Activated naive CD4-positive, alpha-beta T cell treated with anti-CD3 and anti-CD28 coated beads, Interleukin-2, amount 50 U/mL, for 72 hours (primary cell): ENCODE data around the gene SHMT2. TPM values are rescaled to one million over a fixed set of nuclear protein-coding genes. Genes with fewer than 3 reads are reported as not detected.

Source experiments
- ATAC-seq, 2 donors: fragments of 150-1000 bp; cut with Tn5 transposase; 2 replicates each; pipeline ENCODE4 v1.10.0; 2021; ENCODE audit warnings: mild to moderate bottlenecking in 2 of 2, moderate library complexity in 2 of 2
- DNase-seq, 2 donors: peaks; one replicate each; pipeline ENCODE4 v3.0.0; 2021 to 2022; ENCODE audit warnings: low spot score in 2 of 2
- H3K27ac Mint-ChIP-seq, 2 donors: one replicate each; pipeline ENCODE4 v1.8.0; 2022; ENCODE audit warnings: mild to moderate bottlenecking in 2 of 2, mixed read lengths in 2 of 2
- H3K36me3 Mint-ChIP-seq, 2 donors: one replicate each; pipeline ENCODE4 v1.8.0; 2022; ENCODE audit warnings: mixed read lengths in 2 of 2
- H3K9me3 Mint-ChIP-seq, 2 donors: one replicate each; pipeline ENCODE4 v1.8.0; 2022; ENCODE audit warnings: mixed read lengths in 2 of 2
- total RNA-seq, 2 donors: library from RNA; stranded (reverse); gene quantifications; one replicate each; pipeline ENCODE4 v1.2.3, GENCODE V29; 2022

Gene SHMT2
- 100 to 1,000 TPM; 360 to 376 TPM for total RNA-seq

GRCh38 chr12:57229634-57230380 is at the start of gene SHMT2:
SHMT2 (plus strand) TSS chr12:57229711; CDS start chr12:57229779, 68 bp downstream.
- no peaks in the 10 kb centered on the region for H3K9me3 Mint-ChIP-seq
- H3K36me3 Mint-ChIP-seq: peaks cover 50 to 52% of the 10 kb centered on the region in 2 donors
- ATAC-seq (peak; percentile 65 to 84), DNase-seq (peak; percentile 91 to 94)
- H3K27ac Mint-ChIP-seq: peak within 1 kb of the TSS; percentile 97 to 99

GRCh38 chr12:57180321-57180989 is 49.1 kb upstream of the SHMT2 start:
- ATAC-seq (no peak), DNase-seq (no peak)
- Mint-ChIP-seq H3K9me3 (no peaks in the 10 kb centered on the region), H3K27ac (no peak overlapping the region), H3K36me3 (no peaks in the 10 kb centered on the region)

- Mint-ChIP-seq H3K27ac (no peak overlapping the region), H3K9me3 (no peaks in the 10 kb centered on the region), H3K36me3 (no peaks in the 10 kb centered on the region)
- ATAC-seq (no peak), DNase-seq (no peak)
Measured at GRCh38 chr12:57181072-57181471, 48.4 kb upstream of the SHMT2 start.

GRCh38 chr12:57181561-57182155 is 47.9 kb upstream of the SHMT2 start:
- H3K9me3 Mint-ChIP-seq: no peaks in the 10 kb centered on the region

GRCh38 chr12:57182918-57183575 is 46.5 kb upstream of the SHMT2 start:
- peak; percentile 94 to 97 for ATAC-seq
- H3K9me3 Mint-ChIP-seq: no peaks in the 10 kb centered on the region
- H3K36me3 Mint-ChIP-seq: no peaks in the 10 kb centered on the region
- no peak overlapping the region for H3K27ac Mint-ChIP-seq
- peak; percentile 75 to 87 for DNase-seq

More at GRCh38 chr12:57181561-57182155, 47.9 kb upstream of the SHMT2 start:
- Mint-ChIP-seq H3K36me3 (no peaks in the 10 kb centered on the region), H3K27ac (no peak overlapping the region)
- ATAC-seq (no peak), DNase-seq (no peak)

GRCh38 chr12:57183939-57184725 is 45.4 kb upstream of the SHMT2 start:
- no peak overlapping the region for H3K27ac Mint-ChIP-seq
- no peaks in the 10 kb centered on the region for H3K9me3 Mint-ChIP-seq
- ATAC-seq (no peak), DNase-seq (no peak)
- H3K36me3 Mint-ChIP-seq: no peaks in the 10 kb centered on the region

- DNase-seq (no peak), ATAC-seq (no peak)
- H3K9me3 Mint-ChIP-seq: no peaks in the 10 kb centered on the region
- no peak overlapping the region for H3K27ac Mint-ChIP-seq
- no peaks in the 10 kb centered on the region for H3K36me3 Mint-ChIP-seq
Measured at GRCh38 chr12:57185403-57185802, 44.1 kb upstream of the SHMT2 start.

- Mint-ChIP-seq H3K27ac (no peak overlapping the region), H3K9me3 (no peaks in the 10 kb centered on the region), H3K36me3 (no peaks in the 10 kb centered on the region)
- no peak for DNase-seq
- no peak for ATAC-seq
Measured at GRCh38 chr12:57185906-57186508, 43.5 kb upstream of the SHMT2 start.

GRCh38 chr12:57187222-57188089 is 42.1 kb upstream of the SHMT2 start:
- DNase-seq (no peak), ATAC-seq (no peak)
- H3K9me3 Mint-ChIP-seq: no peaks in the 10 kb centered on the region
- peak overlapping the region in 1 of 2 donors; percentile 65 for H3K27ac Mint-ChIP-seq
- H3K36me3 Mint-ChIP-seq: no peaks in the 10 kb centered on the region

GRCh38 chr12:57188090-57188425 is 41.5 kb upstream of the SHMT2 start:
- DNase-seq: no peak
- peak overlapping the region in 1 of 2 donors; percentile 9 for H3K27ac Mint-ChIP-seq
- H3K36me3 Mint-ChIP-seq: no peaks in the 10 kb centered on the region
- no peaks in the 10 kb centered on the region for H3K9me3 Mint-ChIP-seq
- ATAC-seq: no peak

GRCh38 chr12:57190037-57190436 is 39.5 kb upstream of the SHMT2 start:
- Mint-ChIP-seq H3K27ac (no peak overlapping the region), H3K9me3 (no peaks in the 10 kb centered on the region), H3K36me3 (no peaks in the 10 kb centered on the region)
- no peak for ATAC-seq
- no peak for DNase-seq

GRCh38 chr12:57190821-57191220 is 38.7 kb upstream of the SHMT2 start:
- no peaks in the 10 kb centered on the region for H3K9me3 Mint-ChIP-seq
- H3K27ac Mint-ChIP-seq: no peak overlapping the region
- no peaks in the 10 kb centered on the region for H3K36me3 Mint-ChIP-seq
- ATAC-seq (no peak), DNase-seq (no peak)

- DNase-seq (no peak), ATAC-seq (no peak)
- H3K9me3 Mint-ChIP-seq: no peaks in the 10 kb centered on the region
- H3K36me3 Mint-ChIP-seq: no peaks in the 10 kb centered on the region
- H3K27ac Mint-ChIP-seq: no peak overlapping the region
Measured at GRCh38 chr12:57191410-57191809, 38.1 kb upstream of the SHMT2 start.

GRCh38 chr12:57192920-57193319 is 36.6 kb upstream of the SHMT2 start:
- ATAC-seq (no peak), DNase-seq (no peak)
- Mint-ChIP-seq H3K27ac (no peak overlapping the region), H3K36me3 (no peaks in the 10 kb centered on the region), H3K9me3 (no peaks in the 10 kb centered on the region)

GRCh38 chr12:57193706-57194245 is 35.7 kb upstream of the SHMT2 start:
- Mint-ChIP-seq H3K36me3 (no peaks in the 10 kb centered on the region), H3K9me3 (no peaks in the 10 kb centered on the region), H3K27ac (no peak overlapping the region)
- DNase-seq: no peak
- ATAC-seq: no peak
